HepG2 (cell line): ENCODE results near the gene OR10R2. TPM values are rescaled to one million over a fixed set of nuclear protein-coding genes. Genes with fewer than 3 reads are reported as not detected.

Experiments
- ATAC-seq: fragments of 200-7000 bp; cut with Tn5 transposase; 3 replicates; pipeline ENCODE4 v1.9.1; 2020; ENCODE audit warnings: mild to moderate bottlenecking, moderate library complexity
- BruUV-seq: library from RNA; stranded (reverse); fragments of 400-500 nt; replicated peaks from 2 replicates; lab custom pipeline; 2021; lab: Mats Ljungman, UMichigan
- CTCF ChIA-PET: fragments of 300-600 bp; formaldehyde crosslinking; extraction: SDS; loops from one replicate; lab custom pipeline; 2021; ENCODE audit warnings: low total read pairs, inconsistent platforms, low intra/inter-chr PET ratio; lab: Yijun Ruan, JAX
- POLR2A ChIA-PET: fragments of 350-600 bp; sonication (Branson Sonifier 250); formaldehyde crosslinking; loops from one replicate; lab custom pipeline; 2020; ENCODE audit warnings: antibody characterized with exemption, inconsistent platforms; lab: Yijun Ruan, JAX
- DNase-seq: peaks from one replicate; pipeline ENCODE4 v3.0.0-alpha.2; 2015; ENCODE audit warnings: low spot score
- FAIRE-seq: peaks from 3 replicates; lab custom pipeline; 2011; peaks lifted over from hg19 to GRCh38; lab: Jason Lieb, UNC
- H2AFZ ChIP-seq: one replicate; pipeline ENCODE4 v1.6.1; 2011; ENCODE audit warnings: low read length, inconsistent platforms
- H3K27ac ChIP-seq: fragments of 300-600 bp; 3 replicates; pipeline ENCODE4 v1.8.0; 2011; ENCODE audit warnings: mixed run types, mild to moderate bottlenecking, mixed read lengths, low read length, inconsistent platforms; ENCODE audit not compliant: insufficient read depth; ENCODE audit errors: extremely low read length
- H3K27me3 ChIP-seq, 2 experiments: fragments of 200-600 bp in 1 of 2; 2 replicates in 1 of 2; 3 replicates in 1 of 2; pipeline versions ENCODE4 v1.6.0 to v1.8.0; 2011; ENCODE audit warnings: low read length in 2 of 2, mild to moderate bottlenecking in 2 of 2, moderate library complexity in 2 of 2, inconsistent platforms in 1 of 2; ENCODE audit not compliant: insufficient read depth in 2 of 2, control insufficient read depth in 1 of 2
- H3K36me3 ChIP-seq, 2 experiments: fragments of 200-600 bp in 1 of 2; replicated peaks in 1 of 2; 2 replicates in 1 of 2; 3 replicates in 1 of 2; pipeline versions ENCODE4 v1.5.1 to v1.8.0; 2011; ENCODE audit warnings: low read length in 2 of 2, inconsistent platforms in 1 of 2; ENCODE audit not compliant: insufficient read depth in 2 of 2, control insufficient read depth in 1 of 2
- H3K4me1 ChIP-seq: 2 replicates; pipeline ENCODE4 v1.5.1; 2012; ENCODE audit warnings: low read length, inconsistent platforms; ENCODE audit not compliant: insufficient read depth
- H3K4me2 ChIP-seq: 2 replicates; pipeline ENCODE4 v1.6.0; 2011; ENCODE audit warnings: low read depth, low read length, inconsistent platforms
- H3K4me3 ChIP-seq, 3 experiments: fragments of 200-600 bp in 1 of 3; sonication (generic), shearing (Covaris generic) in 1 of 3; replicated peaks in 1 of 3; 2 replicates each; pipeline ENCODE4 v1.5.1; 2011 to 2016; ENCODE audit warnings: low read length in 3 of 3, inconsistent platforms in 2 of 3, low read depth in 2 of 3, mild to moderate bottlenecking in 2 of 3, control low read depth in 1 of 3, mixed read lengths in 1 of 3; ENCODE audit not compliant: insufficient read depth in 1 of 3
- H3K79me2 ChIP-seq: one replicate; pipeline ENCODE4 v1.6.1; 2011; ENCODE audit warnings: low read length, inconsistent platforms; ENCODE audit not compliant: insufficient read depth
- H3K9ac ChIP-seq: 2 replicates; pipeline ENCODE4 v1.6.0; 2011; ENCODE audit warnings: mild to moderate bottlenecking, low read depth, low read length, inconsistent platforms; ENCODE audit not compliant: insufficient read depth
- H3K9me3 ChIP-seq: 2 replicates; pipeline ENCODE4 v1.5.1; 2012; ENCODE audit warnings: mild to moderate bottlenecking, low read length
- H4K20me1 ChIP-seq: 2 replicates; pipeline ENCODE4 v1.6.0; 2011; ENCODE audit warnings: inconsistent platforms, mild to moderate bottlenecking, low read length, moderate library complexity; ENCODE audit not compliant: insufficient read depth
- BCL6 ChIP-seq: IDR thresholded peaks from 2 replicates; pipeline ENCODE4 v1.6.1; 2016; ENCODE audit warnings: missing genetic modification reagents, missing compliant biosample characterization
- DZIP1 ChIP-seq: sonication (generic); formaldehyde crosslinking; IDR thresholded peaks from 2 replicates; pipeline ENCODE4 v1.5.0; 2020; ENCODE audit warnings: mild to moderate bottlenecking, missing genetic modification reagents
- HDAC6 ChIP-seq: fragments of 200-600 bp; sonication (generic); IDR thresholded peaks from 2 replicates; pipeline ENCODE4 v1.7.0; 2017; ENCODE audit warnings: mild to moderate bottlenecking, antibody characterized with exemption, low read length, low read depth
- JDP2 ChIP-seq: sonication (generic); formaldehyde crosslinking; IDR thresholded peaks from 2 replicates; pipeline ENCODE4 v1.8.1; 2022; ENCODE audit warnings: missing genetic modification reagents, borderline replicate concordance
- KLF13 ChIP-seq: sonication (generic); formaldehyde crosslinking; IDR thresholded peaks from 2 replicates; pipeline ENCODE4 v1.4.0; 2020; ENCODE audit warnings: mild to moderate bottlenecking, missing genetic modification reagents
- PCBP1 ChIP-seq: fragments of 200-400 bp; formaldehyde crosslinking; IDR thresholded peaks from 2 replicates; pipeline ENCODE4 v1.6.1; 2017; ENCODE audit warnings: mild to moderate bottlenecking, low read depth, low read length, borderline replicate concordance
- PRDM15 ChIP-seq: sonication (generic); formaldehyde crosslinking; IDR thresholded peaks from 2 replicates; pipeline ENCODE4 v1.4.0; 2020; ENCODE audit warnings: missing genetic modification reagents
- SOX5 ChIP-seq: IDR thresholded peaks from 2 replicates; pipeline ENCODE4 v1.6.1; 2016; ENCODE audit warnings: borderline replicate concordance
- SP4 ChIP-seq: sonication (generic); formaldehyde crosslinking; IDR thresholded peaks from 2 replicates; pipeline ENCODE4 v1.8.1; 2023; ENCODE audit warnings: mild to moderate bottlenecking, missing genetic modification reagents
- SP5 ChIP-seq: IDR thresholded peaks from 2 replicates; pipeline ENCODE4 v1.6.1; 2016; ENCODE audit warnings: low read depth, borderline replicate concordance
- U2AF2 ChIP-seq: fragments of 200-400 bp; formaldehyde crosslinking; IDR thresholded peaks from 2 replicates; pipeline ENCODE4 v1.6.1; 2017; ENCODE audit warnings: low read depth, mild to moderate bottlenecking, low read length
- ZNF605 ChIP-seq: sonication (generic); formaldehyde crosslinking; IDR thresholded peaks from 2 replicates; pipeline ENCODE4 v1.8.0; 2022; ENCODE audit warnings: mild to moderate bottlenecking, missing genetic modification reagents
- ZNF629 ChIP-seq: sonication (generic); formaldehyde crosslinking; conservative IDR thresholded peaks from 2 replicates; pipeline ENCODE4 v1.5.0; 2020; ENCODE audit warnings: missing genetic modification reagents
- ZNF747 ChIP-seq: sonication (generic); formaldehyde crosslinking; IDR thresholded peaks from 2 replicates; pipeline ENCODE4 v1.8.1; 2023; ENCODE audit warnings: missing genetic modification reagents, mild to moderate bottlenecking, borderline replicate concordance
- ZNF883 ChIP-seq: sonication (generic); formaldehyde crosslinking; IDR thresholded peaks from 2 replicates; pipeline ENCODE4 v1.5.1; 2020; ENCODE audit warnings: mild to moderate bottlenecking, missing genetic modification reagents; ENCODE audit errors: not compliant biosample characterization
- ZSCAN22 ChIP-seq: sonication (generic); formaldehyde crosslinking; IDR thresholded peaks from 2 replicates; pipeline ENCODE4 v1.4.0; 2020; ENCODE audit warnings: mild to moderate bottlenecking, missing genetic modification reagents
- in situ Hi-C: cut with HindIII; loops from 2 replicates; pipeline ENCODE4 v1.10.0; 2017; ENCODE audit warnings: low pct_unique_long_range_greater_than_20kb; ENCODE audit not compliant: extremely low pct_ligation_motif_present
- intact Hi-C: fragments of 100-400 bp; cut with micrococcal nuclease; formaldehyde crosslinking; loops from one replicate; pipeline ENCODE4 v1.10.0; 2022; ENCODE audit not compliant: unreplicated experiment
- polyA plus RNA-seq, 8 experiments: library from polyadenylated mRNA; depleted of rRNA in 3 of 8; stranded (reverse) in 7 of 8; unstranded in 1 of 8; fragments of >200 nt; fragmentation: Illumina TruSeq in 4 of 8; extraction: Trizol in 4 of 8; gene quantifications; 2 replicates each; pipeline versions ENCODE4 v1.2.1 to v1.2.3, GENCODE V29; 2011 to 2016; ENCODE audit warnings: low read depth in 4 of 8, missing spikeins in 1 of 8, mixed read lengths in 1 of 8; ENCODE audit not compliant: insufficient read depth in 1 of 8
- total RNA-seq, 5 experiments: library from RNA; depleted of rRNA; stranded (reverse); fragments of >200 nt; fragmentation: Illumina TruSeq; extraction: Trizol; gene quantifications; 2 replicates each; pipeline ENCODE4 v1.2.3, GENCODE V29; 2016; ENCODE audit warnings: low read depth in 1 of 5
- TF ChIP-seq, protein P1 (sequence below): sonication (generic); formaldehyde crosslinking; IDR thresholded peaks from 2 replicates; pipeline ENCODE4 v1.5.1; 2020; ENCODE audit warnings: missing genetic modification reagents, mild to moderate bottlenecking, borderline replicate concordance

OR10R2 gene
- total and polyA plus RNA-seq, 2 of the 13 experiments (the other 11 are each of a cell fraction or from before 2014, with no cell fraction given): not detected

- BruUV-seq: no TSS peak
- Histone ChIP-seq H2AFZ (no peak overlapping the region), H3K9ac (no peak overlapping the region), H4K20me1 (no peaks in the 10 kb centered on the region), H3K4me1 (no peaks in the 10 kb centered on the region), H3K27ac (no peak overlapping the region), H3K79me2 (no peaks in the 10 kb centered on the region), H3K4me3 (no peak overlapping the region), H3K4me2 (no peak overlapping the region), H3K36me3 (no peaks in the 10 kb centered on the region), H3K27me3 (no peaks in the 10 kb centered on the region), H3K9me3 (0 out of 2 replicates have a peak, but pooled peaks cover 4% of the 10 kb centered on the region)
- DNase-seq (no peak), FAIRE-seq (no peak), ATAC-seq (no peak)
- in situ Hi-C loops (no loop called here), intact Hi-C loops (no loop called here)
- ChIA-PET POLR2A (no interaction called here), CTCF (no interaction called here)
- TF ChIP-seq HDAC6 (no peak), PRDM15 (CRISPR knock-in tag) (no peak), ZNF629 (CRISPR knock-in tag) (no peak), SOX5 (CRISPR knock-in tag) (no peak), JDP2 (no peak), ZSCAN22 (CRISPR knock-in tag) (no peak), SP5 (CRISPR knock-in tag) (no peak), ZNF747 (CRISPR knock-in tag) (no peak), ZNF605 (no peak), BCL6 (CRISPR knock-in tag) (no peak), DZIP1 (CRISPR knock-in tag) (no peak), KLF13 (no peak), SP4 (CRISPR knock-in tag) (no peak), ZNF883 (CRISPR knock-in tag) (no peak), U2AF2 (no peak), PCBP1 (no peak)
- TF ChIP-seq, protein P1, sequence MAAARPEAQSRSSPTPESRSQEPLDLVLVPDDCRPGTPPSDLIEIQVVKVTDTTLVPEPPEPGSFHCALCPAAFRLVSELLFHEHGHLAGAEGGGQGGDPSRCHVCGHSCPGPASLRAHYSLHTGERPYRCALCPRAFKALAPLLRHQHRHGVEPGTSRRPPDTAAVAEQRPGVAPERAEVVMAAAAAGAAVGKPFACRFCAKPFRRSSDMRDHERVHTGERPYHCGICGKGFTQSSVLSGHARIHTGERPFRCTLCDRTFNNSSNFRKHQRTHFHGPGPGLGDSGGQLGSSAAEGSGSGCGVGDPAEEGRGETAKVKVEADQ (CRISPR knock-in tag): no peak
Measured at GRCh38 chr1:158516966-158517365, 44.9 kb downstream of the OR10R2 start.
